Stimulated activated CD4-positive, alpha-beta T cell treated with anti-CD3 and anti-CD28 coated beads, Interleukin-15, amount 100 ng/mL, for 1 hour (primary cell): ENCODE results near the gene SPTY2D1.

Experiments used
- DNase-seq, 2 donors: peaks; one replicate each; pipeline ENCODE4 v3.0.0-alpha.2; 2020; ENCODE audit warnings: low read depth in 1 of 2, low spot score in 1 of 2

Gene SPTY2D1

DNA sequence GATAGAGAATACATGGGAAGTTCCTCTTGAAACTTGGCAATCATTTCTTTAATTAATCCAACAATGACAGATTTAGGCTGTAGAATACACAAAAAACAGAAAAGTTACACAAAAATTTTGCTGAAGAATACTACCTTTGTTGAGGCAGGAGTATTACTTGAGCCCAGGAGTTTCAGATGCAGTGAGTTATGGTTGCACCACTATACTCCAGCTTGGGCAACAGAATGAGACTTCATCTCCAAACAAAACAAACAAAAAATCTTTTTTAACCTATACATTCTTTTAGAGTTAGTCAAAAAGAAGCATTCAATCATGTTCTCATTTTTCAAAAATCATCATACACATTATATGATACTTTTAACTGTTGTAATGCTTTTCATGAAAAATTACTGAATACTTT, 67.7 kb downstream of the SPTY2D1 start:
- no peak for DNase-seq

DNA sequence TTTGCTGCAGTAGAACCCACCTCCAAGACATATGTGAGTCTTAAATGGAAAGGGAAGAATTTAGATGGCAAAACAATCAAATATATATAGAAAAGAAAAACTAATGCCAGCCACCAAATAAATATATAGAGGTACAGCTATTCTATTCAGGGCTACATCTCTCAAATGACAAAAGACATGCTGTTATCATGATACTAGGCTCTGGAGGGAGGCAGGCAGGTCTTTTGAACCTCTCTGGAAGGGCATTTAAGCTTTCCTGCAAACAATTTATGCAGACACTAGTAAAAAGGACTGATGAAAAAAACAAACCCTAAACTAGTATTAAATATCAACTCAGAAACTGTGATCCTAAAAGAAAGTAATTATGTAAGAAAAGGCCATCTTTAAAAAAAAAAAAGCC, 70.0 kb downstream of the SPTY2D1 start:
- DNase-seq = no peak

DNA sequence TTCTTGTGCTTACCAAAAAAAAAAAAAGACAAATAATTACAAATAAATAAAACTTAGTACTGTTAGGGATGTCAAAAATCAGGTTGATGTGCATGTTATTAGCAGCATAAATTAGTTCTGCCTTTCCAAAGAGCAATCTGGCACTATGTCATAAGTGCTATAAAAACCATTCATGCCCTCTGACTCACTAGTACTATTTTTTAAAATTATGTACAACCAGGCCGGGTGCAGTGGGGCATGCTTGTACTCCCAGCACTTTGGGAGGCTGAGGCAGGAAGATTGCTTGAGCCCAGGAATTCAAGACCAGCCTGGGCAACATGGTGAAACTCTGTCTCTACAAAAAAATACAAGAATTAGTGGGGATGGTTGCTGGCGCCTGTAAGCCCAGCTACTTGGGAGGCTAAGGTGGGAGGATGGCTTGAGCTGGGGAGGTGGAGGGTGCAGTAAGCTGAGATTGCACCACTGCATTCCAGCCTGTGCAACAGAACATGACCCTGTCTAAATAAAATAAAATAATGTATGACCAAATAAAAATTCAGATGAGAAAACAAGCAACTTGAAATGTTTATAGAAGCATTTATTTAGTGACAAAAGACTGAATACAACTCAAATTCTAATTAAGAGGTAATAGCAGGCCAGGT, 70.9 kb downstream of the SPTY2D1 start:
- no peak for DNase-seq
